ENCODE data around the gene MAP4K5.

DNA sequence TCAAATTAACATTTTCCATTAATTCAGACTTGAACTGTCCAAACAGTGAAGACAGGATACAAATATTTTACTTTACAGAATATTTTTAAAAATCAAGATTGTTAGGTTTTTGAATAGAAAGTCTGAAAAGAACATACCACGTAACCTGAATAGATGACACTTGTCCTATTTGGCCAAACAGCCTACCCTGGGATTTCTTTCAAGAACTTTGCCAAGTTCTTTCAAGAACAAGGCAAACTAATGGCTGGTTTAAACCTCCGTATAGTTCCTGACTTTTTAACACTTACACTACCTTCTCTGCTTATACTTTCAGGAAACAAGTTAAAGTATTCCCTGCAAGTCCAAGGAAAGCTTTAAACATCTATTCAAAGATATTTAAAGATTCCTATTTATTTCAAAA lies 35.0 kb downstream of the MAP4K5 start:
- no peak for TF ChIP-seq POLR2A (IDR thresholded peaks at IDR 0.05)
- TF ChIP-seq CTCF (IDR thresholded peaks at IDR 0.05) = no peak

Data from esophagus squamous epithelium (tissue), 4 donors.